NT2/D1 (cell line): ENCODE data around the gene PRDM10.
A peak's percentile ranks its signal among the peaks of the same experiment; 100 is the strongest.

Source experiments
- DNase-seq: peaks from one replicate; pipeline ENCODE4 v3.0.0-alpha.2; 2011; ENCODE audit warnings: low read depth, low spot score
- H3K27me3 ChIP-seq: 2 replicates; pipeline ENCODE4 v1.6.0; 2011; ENCODE audit warnings: mild to moderate bottlenecking; ENCODE audit not compliant: insufficient read length, insufficient read depth
- H3K36me3 ChIP-seq: 2 replicates; pipeline ENCODE4 v1.6.1; 2011; ENCODE audit warnings: mild to moderate bottlenecking, low read length, mixed read lengths; ENCODE audit not compliant: insufficient read depth, insufficient read length
- H3K4me1 ChIP-seq: 2 replicates; pipeline ENCODE4 v1.5.1; 2011; ENCODE audit not compliant: insufficient read depth, insufficient read length
- H3K4me3 ChIP-seq: 2 replicates; pipeline ENCODE4 v1.5.1; 2011; ENCODE audit warnings: low read depth; ENCODE audit not compliant: insufficient read length
- H3K9ac ChIP-seq: 2 replicates; pipeline ENCODE4 v1.6.0; 2011; ENCODE audit warnings: low read depth; ENCODE audit not compliant: insufficient read length
- H3K9me3 ChIP-seq: 2 replicates; pipeline ENCODE4 v1.5.1; 2011; ENCODE audit warnings: mild to moderate bottlenecking, low read length; ENCODE audit not compliant: insufficient read depth
- SUZ12 ChIP-seq: IDR thresholded peaks from 2 replicates; pipeline ENCODE4 v1.6.1; 2011; ENCODE audit not compliant: insufficient read length, insufficient read depth; ENCODE audit errors: extremely low read depth
- YY1 ChIP-seq: IDR thresholded peaks from 2 replicates; pipeline ENCODE4 v1.6.1; 2011; ENCODE audit not compliant: insufficient read length, insufficient read depth
- ZNF274 ChIP-seq: IDR thresholded peaks from 2 replicates; pipeline ENCODE4 v1.6.1; 2011; ENCODE audit warnings: mild to moderate bottlenecking, low read depth, low read length

The PRDM10 gene

DNA sequence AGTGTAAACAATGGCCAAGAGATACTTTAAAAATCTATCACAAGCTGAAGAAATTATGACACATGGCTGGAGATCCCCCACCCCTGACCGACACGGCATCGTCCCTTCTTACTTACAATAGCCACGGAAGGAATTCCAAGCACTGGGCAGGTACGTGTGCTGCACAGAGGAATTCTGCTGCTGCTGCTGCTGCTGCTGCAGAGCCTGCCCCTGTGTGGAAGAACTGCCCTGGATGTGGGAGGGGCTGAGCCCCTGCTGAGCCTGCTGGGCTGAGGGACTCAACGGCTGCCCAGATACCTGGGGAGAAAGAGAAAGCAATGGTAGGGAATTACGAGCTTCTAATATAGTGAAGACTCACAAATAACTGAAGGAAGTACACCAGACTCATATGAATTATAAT, 92.3 kb downstream of the PRDM10 start:
- TF ChIP-seq ZNF274 (no peak), YY1 (no peak), SUZ12 (no peak)
- no peaks in the 10 kb centered on the region for H3K9me3 ChIP-seq
- peak; percentile 36 for DNase-seq
- peaks cover 33% of the 10 kb centered on the region for H3K36me3 ChIP-seq
- no peaks in the 10 kb centered on the region for H3K4me1 ChIP-seq
- no peaks in the 10 kb centered on the region for H3K27me3 ChIP-seq
- H3K9ac ChIP-seq = no peak overlapping the region
- no peak overlapping the region for H3K4me3 ChIP-seq

DNA sequence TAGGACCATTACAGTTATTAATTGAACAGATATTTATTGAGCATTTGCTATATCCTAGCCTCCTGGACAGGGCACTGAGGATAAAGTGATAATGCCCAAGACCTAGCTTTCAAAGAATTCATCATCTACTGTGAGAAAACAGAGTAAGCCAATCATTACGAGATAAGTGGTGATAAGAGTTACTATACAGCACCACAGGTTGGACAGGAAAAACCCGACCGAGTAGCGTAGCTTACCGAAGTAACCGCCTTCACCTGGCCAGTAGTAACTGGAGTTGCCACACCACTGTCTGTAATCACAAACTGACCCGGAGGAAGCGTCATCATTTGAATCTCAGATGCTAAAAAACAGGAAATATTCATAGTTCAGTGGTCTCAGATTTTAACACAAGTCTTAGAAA, 97.2 kb downstream of the PRDM10 start:
- H3K9ac ChIP-seq = no peak overlapping the region
- H3K9me3 ChIP-seq = no peaks in the 10 kb centered on the region
- peaks cover 44% of the 10 kb centered on the region for H3K36me3 ChIP-seq
- no peak for DNase-seq
- H3K4me3 ChIP-seq = no peak overlapping the region
- TF ChIP-seq ZNF274 (no peak), SUZ12 (no peak), YY1 (no peak)
- no peaks in the 10 kb centered on the region for H3K27me3 ChIP-seq
- no peaks in the 10 kb centered on the region for H3K4me1 ChIP-seq

DNA sequence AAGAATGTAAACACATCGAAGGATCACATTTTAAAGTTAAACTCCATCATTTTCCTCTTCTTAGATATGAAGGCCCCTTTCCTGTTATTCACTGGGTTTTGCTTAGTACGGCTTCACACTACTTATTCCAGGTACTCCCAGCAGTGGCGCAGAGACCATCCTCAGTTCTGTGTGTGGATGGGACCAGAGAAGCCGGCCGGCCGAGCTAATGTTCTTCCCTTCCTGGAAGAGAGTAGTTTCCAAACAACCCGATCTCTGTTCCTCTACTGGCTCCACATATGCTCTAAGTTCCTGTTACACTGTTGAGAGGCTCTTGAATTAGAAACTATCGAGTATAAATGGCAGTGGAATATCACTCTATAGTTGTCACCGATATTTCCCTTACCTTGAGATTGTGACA, 106.6 kb downstream of the PRDM10 start:
- Histone ChIP-seq H3K9me3 (no peaks in the 10 kb centered on the region), H3K4me1 (no peaks in the 10 kb centered on the region), H3K9ac (peak overlapping the region; percentile 78), H3K27me3 (no peaks in the 10 kb centered on the region), H3K4me3 (peak overlapping the region; percentile 48), H3K36me3 (peaks cover 35% of the 10 kb centered on the region)
- DNase-seq = no peak
- TF ChIP-seq SUZ12 (no peak), ZNF274 (no peak), YY1 (no peak)

DNA sequence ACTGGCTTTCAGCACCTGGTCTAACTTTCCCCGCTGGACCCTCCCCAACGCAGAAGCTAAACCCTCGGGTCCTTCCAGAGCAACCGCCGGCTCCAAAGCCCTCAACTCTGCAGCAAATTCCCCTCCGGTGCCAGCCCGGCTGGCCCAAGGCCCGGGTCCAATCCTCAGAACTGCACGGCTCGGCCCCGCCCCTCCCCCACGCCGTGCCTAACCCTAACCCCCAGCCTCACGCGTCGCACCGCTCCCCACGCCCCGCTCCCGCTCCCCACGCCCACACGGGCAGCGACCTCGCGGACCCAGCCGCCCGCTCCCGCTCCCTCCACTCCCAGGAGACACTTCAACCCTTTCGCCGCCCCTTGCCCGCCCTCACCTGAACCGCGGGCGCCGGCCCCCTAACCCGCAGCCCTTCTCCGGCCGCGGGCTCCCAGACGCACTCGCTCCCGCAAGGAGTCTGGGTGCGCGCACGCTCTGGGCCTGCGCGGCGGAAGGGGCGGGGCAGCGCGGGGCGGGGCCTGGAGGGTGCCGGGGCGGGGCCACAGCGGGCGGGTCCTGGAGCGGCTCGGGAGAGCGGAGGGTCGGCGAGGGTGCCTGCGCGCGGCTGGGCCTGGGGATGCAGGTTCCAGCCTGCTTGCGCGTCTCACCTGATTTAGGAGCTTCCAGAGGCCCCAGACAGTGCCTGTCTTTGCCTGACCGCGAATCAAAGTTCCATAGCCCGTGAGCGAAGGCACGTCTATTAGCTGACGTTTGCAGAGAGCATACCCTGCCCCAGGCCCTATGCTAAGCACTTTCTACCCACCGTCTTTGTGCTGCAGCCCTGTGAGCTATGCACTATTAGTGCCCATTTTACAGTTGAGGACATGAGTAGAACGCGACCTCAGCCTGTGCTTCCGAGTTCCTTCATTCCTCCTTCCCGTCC, 107.3 kb downstream of the PRDM10 start, which contains the start of gene NFRKB:
TSS of gene NFRKB (minus strand) at position 453 of the 916 bp plus-strand sequence. CDS start 2,729 bp downstream, outside the sequence.
- Histone ChIP-seq H3K36me3 (peaks cover 41% of the 10 kb centered on the region), H3K4me1 (no peaks in the 10 kb centered on the region), H3K4me3 (peak within 1 kb of the TSS; percentile 73), H3K9me3 (no peaks in the 10 kb centered on the region), H3K27me3 (no peaks in the 10 kb centered on the region), H3K9ac (peak within 1 kb of the TSS; percentile 85)
- DNase-seq = peak; percentile 69
- TF ChIP-seq YY1 = no peak
- TF ChIP-seq SUZ12 = no peak
- no peak for TF ChIP-seq ZNF274

DNA sequence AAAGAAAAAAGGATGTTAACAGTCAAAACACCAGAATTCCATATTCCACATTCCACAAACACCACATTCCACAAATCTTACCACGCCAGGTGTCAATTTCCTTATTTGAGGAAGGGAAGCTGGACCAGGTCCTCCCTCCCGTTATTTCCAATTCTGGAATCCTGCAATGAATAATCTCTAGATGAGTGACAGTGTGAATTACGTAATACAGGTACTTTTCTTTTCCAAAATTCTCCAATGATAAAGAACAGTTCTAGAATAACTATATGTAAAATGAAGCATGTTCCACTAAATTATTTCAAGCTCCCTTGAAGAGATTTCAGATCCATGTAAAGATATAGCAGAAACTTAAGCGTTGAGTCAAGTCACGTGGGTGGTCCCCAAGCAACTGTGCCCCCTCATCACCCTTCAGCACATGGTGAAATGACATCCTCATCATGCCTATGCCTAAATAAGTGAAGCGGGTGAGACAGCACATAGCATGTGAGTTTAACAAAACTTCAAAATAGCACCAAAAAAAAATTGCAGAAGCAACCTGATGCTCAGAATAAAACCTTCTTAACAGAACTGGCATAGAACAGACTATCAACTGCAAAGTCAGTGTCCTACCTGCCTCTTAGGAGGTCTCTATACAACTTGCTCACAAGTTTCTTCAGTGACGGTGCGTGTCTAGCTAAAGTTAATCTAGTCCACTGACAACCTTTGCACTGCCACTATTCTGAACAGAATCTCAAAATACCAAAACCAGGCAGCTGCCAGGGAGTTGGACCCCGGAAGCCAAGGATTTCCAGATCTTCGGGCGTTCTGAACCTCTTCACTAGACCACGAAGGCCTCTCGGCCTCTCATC, 108.1 kb downstream of the PRDM10 start:
- TF ChIP-seq SUZ12 = no peak
- no peak for TF ChIP-seq YY1
- no peak for TF ChIP-seq ZNF274
- H3K27me3 ChIP-seq = no peaks in the 10 kb centered on the region
- no peaks in the 10 kb centered on the region for H3K4me1 ChIP-seq

DNA sequence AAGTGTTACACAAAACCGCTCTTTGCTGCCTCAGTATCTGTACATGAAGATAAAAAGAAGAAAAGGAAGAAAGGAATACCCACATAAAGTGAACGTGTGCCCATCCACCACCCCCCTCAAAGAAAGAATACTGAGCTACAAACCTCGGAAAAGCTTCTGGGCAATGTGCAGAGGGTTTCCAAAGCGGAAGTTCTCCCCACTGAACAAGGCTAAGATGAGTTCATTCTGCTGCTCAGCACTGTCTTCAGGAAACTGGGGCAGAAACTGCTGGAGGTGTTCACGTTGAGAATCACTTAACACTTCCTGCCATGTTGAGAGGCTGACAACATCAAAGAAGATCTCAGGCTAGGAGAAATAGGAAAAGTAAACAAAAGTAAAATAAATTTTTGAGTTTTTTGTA, 114.2 kb downstream of the PRDM10 start:
- no peaks in the 10 kb centered on the region for H3K4me1 ChIP-seq
- H3K4me3 ChIP-seq = no peak overlapping the region
- peaks cover 90% of the 10 kb centered on the region for H3K36me3 ChIP-seq
- TF ChIP-seq ZNF274 (no peak), SUZ12 (no peak), YY1 (no peak)
- no peaks in the 10 kb centered on the region for H3K27me3 ChIP-seq
- H3K9me3 ChIP-seq = no peaks in the 10 kb centered on the region
- H3K9ac ChIP-seq = no peak overlapping the region
- no peak for DNase-seq

More for the DNA sequence above, 108.1 kb downstream of the PRDM10 start:
- no peak for DNase-seq
- peaks cover 48% of the 10 kb centered on the region for H3K36me3 ChIP-seq
- H3K9ac ChIP-seq = peak overlapping the region; percentile 85
- H3K4me3 ChIP-seq = peak overlapping the region; percentile 73
- no peaks in the 10 kb centered on the region for H3K9me3 ChIP-seq
